Uterus (tissue), 4 donors: ENCODE results near the gene ZNF423. TPM values are rescaled to one million over a fixed set of nuclear protein-coding genes. Genes with fewer than 3 reads are reported as not detected.

Experiments used
- DNase-seq, 2 donors: peaks; one replicate each; pipeline ENCODE4 v3.0.0-alpha.2; 2019 to 2020
- H3K27ac ChIP-seq, 2 donors: fragments of 200-600 bp; sonication (generic); 1 replicate in 1 of 2; 2 replicates in 1 of 2; pipeline ENCODE4 v1.5.1; 2016 to 2018
- H3K27me3 ChIP-seq, 2 donors: fragments of 200-600 bp; sonication (generic); one replicate each; pipeline ENCODE4 v1.5.1; 2018 to 2019; ENCODE audit warnings: control low read depth in 1 of 2
- H3K36me3 ChIP-seq, 2 donors: fragments of 200-600 bp; sonication (generic); one replicate each; pipeline ENCODE4 v1.5.1; 2019; ENCODE audit warnings: control low read depth in 1 of 2
- H3K4me1 ChIP-seq, 2 donors: fragments of 200-600 bp; sonication (generic); one replicate each; pipeline ENCODE4 v1.5.1; 2018 to 2019; ENCODE audit warnings: control low read depth in 1 of 2
- H3K4me3 ChIP-seq, 2 donors: fragments of 200-600 bp; sonication (generic); 1 replicate in 1 of 2; 2 replicates in 1 of 2; pipeline ENCODE4 v1.5.1; 2018 to 2019; ENCODE audit warnings: mild to moderate bottlenecking in 1 of 2
- H3K9me3 ChIP-seq, 2 donors: fragments of 200-600 bp; sonication (generic); one replicate each; pipeline ENCODE4 v1.5.1; 2019; ENCODE audit warnings: control low read depth in 1 of 2
- CTCF ChIP-seq, 4 experiments: fragments of 200-600 bp in 2 of 4; fragments of 450-650 bp in 2 of 4; sonication (generic) in 2 of 4; IDR thresholded peaks; one replicate each; pipeline ENCODE4 v1.5.1; 2016 to 2019; ENCODE audit warnings: antibody characterized with exemption in 4 of 4, mild to moderate bottlenecking in 2 of 4, moderate library complexity in 1 of 4
- POLR2A ChIP-seq, 2 donors: fragments of 450-650 bp; IDR thresholded peaks; one replicate each; pipeline ENCODE4 v1.6.1; 2016; ENCODE audit warnings: antibody characterized with exemption in 2 of 2, mild to moderate bottlenecking in 1 of 2, moderate library complexity in 1 of 2
- intact Hi-C: fragments of 100-400 bp; cut with DNase I; formaldehyde crosslinking; loops from one replicate; pipeline ENCODE4 v1.15.1; 2023; ENCODE audit warnings: low total_unique reads
- total RNA-seq, 4 donors: library from RNA; depleted of rRNA in 3 of 4; stranded (reverse); fragments of >200 nt in 3 of 4; gene quantifications; one replicate each; pipeline versions ENCODE4 v1.1.0 to v1.2.4, GENCODE V29; 2014 to 2023
- donor health status: DM: yes; HTN: yes; CAD: no.

ZNF423 gene
- total RNA-seq, 4 donors from 2014 or later = 7.1 to 33.5 (median 14.7) TPM

GRCh38 chr16:49554681-49555080, 301.2 kb downstream of the ZNF423 start:
- no peaks in the 10 kb centered on the region for H3K9me3 ChIP-seq
- H3K4me1 ChIP-seq = no peaks in the 10 kb centered on the region
- no peaks in the 10 kb centered on the region for H3K36me3 ChIP-seq
- H3K4me3 ChIP-seq = no peak overlapping the region
- no peak overlapping the region for H3K27ac ChIP-seq
- DNase-seq = no peak
- no peak for TF ChIP-seq POLR2A (IDR thresholded peaks at IDR 0.05)
- no peak for TF ChIP-seq CTCF (IDR thresholded peaks at IDR 0.05)
- intact Hi-C loops = no loop called here
- H3K27me3 ChIP-seq = no peaks in the 10 kb centered on the region

- H3K9me3 ChIP-seq = no peaks in the 10 kb centered on the region
- intact Hi-C loops = no loop called here
- no peaks in the 10 kb centered on the region for H3K4me1 ChIP-seq
- H3K27ac ChIP-seq = no peak overlapping the region
- no peaks in the 10 kb centered on the region for H3K27me3 ChIP-seq
- no peaks in the 10 kb centered on the region for H3K36me3 ChIP-seq
- TF ChIP-seq POLR2A (IDR thresholded peaks at IDR 0.05) (no peak), CTCF (IDR thresholded peaks at IDR 0.05) (no peak)
- H3K4me3 ChIP-seq = no peak overlapping the region
- no peak for DNase-seq
Observed at GRCh38 chr16:49552313-49552928, 303.5 kb downstream of the ZNF423 start.

GRCh38 chr16:49550666-49551065, 305.2 kb downstream of the ZNF423 start:
- Histone ChIP-seq H3K4me3 (no peak overlapping the region), H3K27ac (no peak overlapping the region), H3K36me3 (no peaks in the 10 kb centered on the region), H3K9me3 (no peaks in the 10 kb centered on the region), H3K4me1 (no peaks in the 10 kb centered on the region), H3K27me3 (no peaks in the 10 kb centered on the region)
- intact Hi-C loops = no loop called here
- TF ChIP-seq POLR2A (IDR thresholded peaks at IDR 0.05) (no peak), CTCF (IDR thresholded peaks at IDR 0.05) (no peak)
- DNase-seq = no peak

- intact Hi-C loops = no loop called here
- H3K9me3 ChIP-seq = no peaks in the 10 kb centered on the region
- H3K27ac ChIP-seq = no peak overlapping the region
- H3K27me3 ChIP-seq = no peaks in the 10 kb centered on the region
- TF ChIP-seq POLR2A (IDR thresholded peaks at IDR 0.05) (no peak), CTCF (IDR thresholded peaks at IDR 0.05) (no peak)
- H3K36me3 ChIP-seq = no peaks in the 10 kb centered on the region
- no peak overlapping the region for H3K4me3 ChIP-seq
- H3K4me1 ChIP-seq = no peaks in the 10 kb centered on the region
- DNase-seq = no peak
Observed at GRCh38 chr16:49550140-49550539, 305.8 kb downstream of the ZNF423 start.

- no peak for DNase-seq
- TF ChIP-seq CTCF (IDR thresholded peaks at IDR 0.05) = no peak
- TF ChIP-seq POLR2A (IDR thresholded peaks at IDR 0.05) = no peak
- Histone ChIP-seq H3K36me3 (no peaks in the 10 kb centered on the region), H3K4me1 (no peaks in the 10 kb centered on the region), H3K9me3 (no peaks in the 10 kb centered on the region), H3K27me3 (no peaks in the 10 kb centered on the region), H3K4me3 (no peak overlapping the region), H3K27ac (no peak overlapping the region)
- intact Hi-C loops = no loop called here
Observed at GRCh38 chr16:49548325-49548970, 307.5 kb downstream of the ZNF423 start.
